HG02852 (cell line): Measurements from ENCODE around the gene UBE3B.

ENCODE experiments used
- ATAC-seq: cut with Tn5 transposase; IDR thresholded peaks from one replicate; pipeline ENCODE4 v1.9.1; 2021; ENCODE audit warnings: mild to moderate bottlenecking, moderate library complexity; ENCODE audit not compliant: unreplicated experiment

UBE3B gene

GRCh38 chr12:109549613-109550270 is 72.3 kb downstream of the UBE3B start:
- no peak for ATAC-seq

- ATAC-seq: no peak
These were observed 72.8 kb downstream of the UBE3B start for GRCh38 chr12:109550281-109550680.

GRCh38 chr12:109551108-109551507 is 73.7 kb downstream of the UBE3B start:
- no peak for ATAC-seq

GRCh38 chr12:109552971-109553370 is 75.5 kb downstream of the UBE3B start:
- no peak for ATAC-seq

GRCh38 chr12:109553483-109553882 is 76.0 kb downstream of the UBE3B start:
- no peak for ATAC-seq

- ATAC-seq: no peak
These were observed 76.6 kb downstream of the UBE3B start for GRCh38 chr12:109553906-109554500.

GRCh38 chr12:109554761-109555160 is 77.3 kb downstream of the UBE3B start:
- ATAC-seq: no peak

- no peak for ATAC-seq
These were observed 78.2 kb downstream of the UBE3B start for GRCh38 chr12:109555431-109556315.

GRCh38 chr12:109557200-109557599 is 79.8 kb downstream of the UBE3B start:
- no peak for ATAC-seq

GRCh38 chr12:109557805-109558204 is 80.4 kb downstream of the UBE3B start:
- ATAC-seq: no peak

- ATAC-seq: no peak
These were observed 81.2 kb downstream of the UBE3B start for GRCh38 chr12:109558374-109559199.

- no peak for ATAC-seq
These were observed 81.7 kb downstream of the UBE3B start for GRCh38 chr12:109559200-109559505.

- ATAC-seq: no peak
These were observed 82.2 kb downstream of the UBE3B start for GRCh38 chr12:109559601-109560000.

GRCh38 chr12:109560867-109561710 is 83.7 kb downstream of the UBE3B start:
- ATAC-seq: no peak

GRCh38 chr12:109561711-109562030 is 84.2 kb downstream of the UBE3B start:
- ATAC-seq: no peak

GRCh38 chr12:109562871-109563270 is 85.4 kb downstream of the UBE3B start:
- ATAC-seq: no peak

GRCh38 chr12:109563291-109564284 is 86.2 kb downstream of the UBE3B start:
- no peak for ATAC-seq

GRCh38 chr12:109566424-109566823 is 89.0 kb downstream of the UBE3B start:
- no peak for ATAC-seq

- no peak for ATAC-seq
These were observed 89.9 kb downstream of the UBE3B start for GRCh38 chr12:109567296-109567695.
